CD4-positive, alpha-beta memory T cell (primary cell): ENCODE data around the gene DIP2C. TPM values are rescaled to one million over a fixed set of nuclear protein-coding genes. Genes with fewer than 3 reads are reported as not detected.
A peak's percentile ranks its signal among the peaks of the same experiment; 100 is the strongest.

Source experiments
- CTCF ChIA-PET: fragments of 350-600 bp; sonication (Branson Sonifier 250); formaldehyde crosslinking; loops from one replicate; lab custom pipeline; 2021; ENCODE audit warnings: inconsistent platforms; ENCODE audit not compliant: partially characterized antibody; lab: Charles Lee
- POLR2A ChIA-PET: fragments of 350-600 bp; sonication (Branson Sonifier 250); formaldehyde crosslinking; loops from one replicate; lab custom pipeline; 2021; ENCODE audit not compliant: partially characterized antibody; lab: Charles Lee
- DNase-seq, 5 donors: peaks; one replicate each; pipeline versions ENCODE4 v3.0.0 to v3.0.0-alpha.2; 2020 to 2022; ENCODE audit warnings: mixed read lengths in 1 of 5
- H3K27ac ChIP-seq: one replicate; pipeline ENCODE4 v1.7.0; 2013; ENCODE audit warnings: low read depth, low read length
- H3K27me3 ChIP-seq: 2 replicates; pipeline ENCODE4 v1.7.0; 2013; ENCODE audit warnings: mild to moderate bottlenecking, low read length, moderate library complexity; ENCODE audit not compliant: insufficient read depth
- H3K36me3 ChIP-seq: 2 replicates; pipeline ENCODE4 v1.7.0; 2013; ENCODE audit warnings: mild to moderate bottlenecking, low read length, moderate library complexity; ENCODE audit not compliant: insufficient read depth
- H3K4me1 ChIP-seq: 2 replicates; pipeline ENCODE4 v1.7.0; 2013; ENCODE audit warnings: mild to moderate bottlenecking, low read length, moderate library complexity; ENCODE audit not compliant: insufficient read depth
- H3K4me3 ChIP-seq, 2 donors: one replicate each; pipeline ENCODE4 v1.7.0; 2013; ENCODE audit warnings: low read length in 2 of 2, mild to moderate bottlenecking in 1 of 2
- H3K9me3 ChIP-seq, 2 donors: one replicate each; pipeline ENCODE4 v1.7.0; 2013; ENCODE audit warnings: low read length in 2 of 2, control low read depth in 1 of 2; ENCODE audit not compliant: control insufficient read depth in 1 of 2
- H3K27ac Mint-ChIP-seq, 7 donors: one replicate each; pipeline ENCODE4 v1.8.0; 2020 to 2021; ENCODE audit warnings: mixed read lengths in 7 of 7, mild to moderate bottlenecking in 6 of 7, inconsistent platforms in 3 of 7, moderate library complexity in 3 of 7
- H3K27me3 Mint-ChIP-seq, 2 donors: one replicate each; pipeline ENCODE4 v1.8.0; 2020 to 2021; ENCODE audit warnings: mixed read lengths in 2 of 2
- H3K36me3 Mint-ChIP-seq, 2 donors: one replicate each; pipeline ENCODE4 v1.8.0; 2020 to 2021; ENCODE audit warnings: mixed read lengths in 2 of 2, inconsistent platforms in 1 of 2, mild to moderate bottlenecking in 1 of 2
- H3K4me1 Mint-ChIP-seq, 4 donors: one replicate each; pipeline ENCODE4 v1.8.0; 2020 to 2021; ENCODE audit warnings: mixed read lengths in 4 of 4, mild to moderate bottlenecking in 1 of 4
- H3K4me3 Mint-ChIP-seq, 8 donors: one replicate each; pipeline ENCODE4 v1.8.0; 2020 to 2021; ENCODE audit warnings: mixed read lengths in 8 of 8, mild to moderate bottlenecking in 7 of 8, moderate library complexity in 6 of 8, inconsistent platforms in 3 of 8
- H3K9me3 Mint-ChIP-seq, 8 donors: one replicate each; pipeline ENCODE4 v1.8.0; 2020 to 2021; ENCODE audit warnings: mixed read lengths in 8 of 8, mild to moderate bottlenecking in 5 of 8, inconsistent platforms in 3 of 8, moderate library complexity in 1 of 8
- intact Hi-C: fragments of 100-400 bp; cut with micrococcal nuclease; formaldehyde crosslinking; loops from one replicate; pipeline ENCODE4 v1.15.1; 2023
- polyA plus RNA-seq, 2 donors: library from polyadenylated mRNA; unstranded; fragments of 300-500 nt; fragmentation: Illumina TruSeq; gene quantifications; one replicate each; pipeline ENCODE4 v1.2.3, GENCODE V29; 2021
- total RNA-seq, 2 experiments: library from RNA; stranded (reverse); gene quantifications; one replicate each; pipeline ENCODE4 v1.2.3, GENCODE V29; 2021

The DIP2C gene
- total and polyA plus RNA-seq, 4 experiments from 2014 or later: 1.1 to 6.0 (median 3.9) TPM

DNA sequence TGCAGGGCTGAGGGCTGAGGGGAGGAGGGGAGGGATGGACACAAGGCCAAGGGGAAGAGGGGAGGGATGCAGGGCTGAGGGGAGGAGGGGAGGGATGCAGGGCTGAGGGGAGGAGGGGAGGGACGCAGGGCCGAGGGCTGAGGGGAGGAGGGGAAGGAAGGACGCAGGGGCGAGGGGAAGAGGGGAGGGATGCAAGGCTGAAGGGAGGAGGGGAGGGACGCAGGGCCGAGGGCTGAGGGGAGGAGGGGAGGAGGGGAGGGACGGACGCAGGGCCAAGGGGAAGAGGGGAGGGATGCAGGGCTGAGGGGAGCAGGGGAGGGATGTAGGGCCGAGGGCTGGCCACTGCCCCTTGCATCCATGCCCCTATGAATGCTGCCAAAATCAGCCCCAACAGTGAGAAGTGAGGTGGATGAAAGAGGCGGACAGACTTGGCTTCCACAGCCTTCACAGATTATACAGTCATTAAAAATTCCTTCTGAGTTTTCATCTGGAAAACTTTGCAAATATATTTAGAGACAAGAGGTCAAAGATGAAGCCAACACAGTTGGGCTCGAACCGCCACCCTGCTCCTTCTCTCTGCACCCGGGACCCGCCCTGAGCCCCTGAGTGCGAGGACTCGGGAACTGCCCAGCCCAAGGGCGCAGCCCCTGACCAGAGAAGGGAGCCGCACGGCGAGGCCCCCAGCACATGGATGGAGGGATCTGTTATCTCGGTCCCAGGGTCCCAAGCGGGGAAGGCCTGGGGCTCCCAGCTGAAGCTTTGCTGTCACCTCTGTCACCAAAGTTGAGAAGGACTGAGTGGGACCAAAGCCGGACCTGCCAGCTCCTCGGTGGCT is 65.8 kb downstream of the DIP2C start:
- H3K27me3 Mint-ChIP-seq: peaks cover 14 to 17% of the 10 kb centered on the region in 2 donors
- ChIA-PET POLR2A (no interaction called here), CTCF (no interaction called here)
- H3K36me3 Mint-ChIP-seq: no peaks in the 10 kb centered on the region
- no peak overlapping the region for H3K27ac Mint-ChIP-seq
- H3K4me1 Mint-ChIP-seq: peaks cover 0 to 2% (median 1%) of the 10 kb centered on the region in 4 donors
- H3K27ac ChIP-seq: no peak overlapping the region
- H3K36me3 ChIP-seq: no peaks in the 10 kb centered on the region
- H3K4me3 Mint-ChIP-seq: no peak overlapping the region
- H3K27me3 ChIP-seq: peaks cover 4% of the 10 kb centered on the region
- no peak overlapping the region for H3K4me3 ChIP-seq
- no peak for DNase-seq
- H3K4me1 ChIP-seq: no peaks in the 10 kb centered on the region
- H3K9me3 ChIP-seq: no peaks in the 10 kb centered on the region
- intact Hi-C loops: no loop called here
- peaks cover 0 to 1% (median 0%) of the 10 kb centered on the region in 8 donors for H3K9me3 Mint-ChIP-seq

DNA sequence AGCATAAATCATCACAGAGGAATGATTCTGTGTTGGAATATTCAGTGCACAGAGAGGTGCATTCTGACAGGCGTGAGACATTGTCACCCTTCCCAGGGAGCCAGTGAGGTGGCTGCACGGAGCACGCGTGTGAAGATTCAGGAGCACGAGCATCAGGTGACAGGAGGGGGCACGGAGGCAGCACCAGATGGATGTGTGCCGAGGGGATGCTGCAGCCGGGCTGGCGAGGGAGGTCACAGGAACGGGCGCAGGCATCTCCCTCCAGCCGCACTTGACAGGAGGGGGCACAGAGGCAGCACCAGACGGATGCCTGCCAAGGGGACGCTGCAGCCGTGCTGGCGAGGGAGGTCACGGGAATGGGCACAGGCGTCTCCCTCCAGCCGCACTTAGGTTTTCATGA is 66.5 kb downstream of the DIP2C start:
- no peaks in the 10 kb centered on the region for H3K36me3 ChIP-seq
- Mint-ChIP-seq H3K4me1 (no peaks in the 10 kb centered on the region), H3K27me3 (peaks cover 16 to 18% of the 10 kb centered on the region in 2 donors), H3K36me3 (no peaks in the 10 kb centered on the region), H3K9me3 (peaks cover 0 to 1% (median 0%) of the 10 kb centered on the region in 8 donors), H3K4me3 (no peak overlapping the region), H3K27ac (no peak overlapping the region)
- POLR2A ChIA-PET: no interaction called here
- DNase-seq: no peak
- intact Hi-C loops: no loop called here
- H3K4me3 ChIP-seq: no peak overlapping the region
- no peak overlapping the region for H3K27ac ChIP-seq
- H3K9me3 ChIP-seq: no peaks in the 10 kb centered on the region
- H3K27me3 ChIP-seq: peaks cover 2% of the 10 kb centered on the region
- CTCF ChIA-PET: no interaction called here
- H3K4me1 ChIP-seq: no peaks in the 10 kb centered on the region

DNA sequence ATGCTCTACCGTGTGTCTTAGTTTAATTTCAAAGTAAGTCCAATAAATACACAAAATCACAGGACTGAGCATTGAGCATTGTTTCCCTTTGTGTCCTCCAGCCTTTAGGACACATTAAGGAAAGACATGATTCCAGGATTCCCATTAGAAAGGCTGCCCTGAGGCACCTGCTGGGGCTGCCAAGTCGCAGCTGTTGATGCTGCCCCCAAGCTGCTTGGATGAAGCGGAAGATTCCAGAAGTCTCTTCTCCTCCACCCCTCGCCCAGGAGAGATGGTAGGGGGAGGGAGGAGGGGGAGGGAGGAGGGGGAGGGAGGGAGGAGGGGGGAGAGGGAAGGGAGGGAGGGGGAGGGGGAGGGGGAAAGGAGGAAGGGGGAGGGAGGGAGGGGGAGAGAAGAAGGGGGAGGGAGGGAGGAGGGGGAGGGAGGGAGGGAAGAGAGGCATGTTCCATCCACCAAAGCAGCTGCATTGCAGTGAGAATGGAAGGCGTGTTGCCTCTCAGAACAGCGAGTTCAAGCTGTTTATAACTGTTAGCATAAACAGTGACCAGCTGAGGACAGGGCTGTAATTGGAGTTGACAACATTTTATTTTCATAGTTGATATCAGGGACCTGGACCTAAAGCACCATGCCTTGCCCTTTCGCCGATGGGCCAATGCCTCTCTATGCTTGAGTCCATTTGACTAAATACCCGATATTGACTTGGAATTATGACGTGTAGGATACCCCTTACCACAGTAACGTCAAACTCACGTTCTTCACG is 67.3 kb downstream of the DIP2C start:
- intact Hi-C loops: no loop called here
- no peaks in the 10 kb centered on the region for H3K36me3 Mint-ChIP-seq
- no peak for DNase-seq
- peaks cover 16 to 23% of the 10 kb centered on the region in 2 donors for H3K27me3 Mint-ChIP-seq
- H3K27me3 ChIP-seq: no peaks in the 10 kb centered on the region
- H3K4me1 ChIP-seq: no peaks in the 10 kb centered on the region
- H3K27ac Mint-ChIP-seq: no peak overlapping the region
- H3K9me3 ChIP-seq: no peaks in the 10 kb centered on the region
- POLR2A ChIA-PET: no interaction called here
- H3K4me1 Mint-ChIP-seq: no peaks in the 10 kb centered on the region
- H3K27ac ChIP-seq: no peak overlapping the region
- H3K4me3 ChIP-seq: no peak overlapping the region
- no peak overlapping the region for H3K4me3 Mint-ChIP-seq
- CTCF ChIA-PET: no interaction called here
- H3K36me3 ChIP-seq: no peaks in the 10 kb centered on the region
- H3K9me3 Mint-ChIP-seq: peaks cover 0 to 1% (median 0%) of the 10 kb centered on the region in 8 donors

DNA sequence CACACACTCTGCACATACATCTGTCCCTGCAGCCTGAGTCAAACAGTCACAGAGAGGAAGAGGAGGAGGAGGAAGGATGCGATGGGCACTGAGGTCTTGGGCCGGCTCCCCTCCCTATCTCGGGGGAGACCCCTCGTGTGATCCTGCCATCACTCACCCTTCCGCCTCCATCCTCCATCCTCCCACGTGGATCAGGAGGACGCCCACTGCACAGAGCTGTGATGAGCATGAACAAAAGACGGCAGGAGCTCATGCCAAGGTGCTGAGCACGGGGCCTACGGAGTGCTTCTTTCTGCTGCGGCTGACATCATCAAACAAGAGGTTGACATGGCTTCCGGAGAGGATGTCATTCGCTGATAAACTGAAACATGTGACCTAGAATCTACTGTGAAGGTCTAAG is 68.0 kb downstream of the DIP2C start:
- Mint-ChIP-seq H3K9me3 (peaks cover 0 to 1% (median 0%) of the 10 kb centered on the region in 8 donors), H3K4me3 (no peak overlapping the region), H3K36me3 (no peaks in the 10 kb centered on the region), H3K27ac (peak overlapping the region in 2 of 7 donors; percentile 18 to 58), H3K4me1 (no peaks in the 10 kb centered on the region), H3K27me3 (peaks cover 16 to 24% of the 10 kb centered on the region in 2 donors)
- Histone ChIP-seq H3K36me3 (no peaks in the 10 kb centered on the region), H3K4me1 (no peaks in the 10 kb centered on the region), H3K4me3 (no peak overlapping the region), H3K27me3 (no peaks in the 10 kb centered on the region), H3K27ac (no peak overlapping the region), H3K9me3 (no peaks in the 10 kb centered on the region)
- ChIA-PET POLR2A (no interaction called here), CTCF (no interaction called here)
- intact Hi-C loops: no loop called here
- no peak for DNase-seq

DNA sequence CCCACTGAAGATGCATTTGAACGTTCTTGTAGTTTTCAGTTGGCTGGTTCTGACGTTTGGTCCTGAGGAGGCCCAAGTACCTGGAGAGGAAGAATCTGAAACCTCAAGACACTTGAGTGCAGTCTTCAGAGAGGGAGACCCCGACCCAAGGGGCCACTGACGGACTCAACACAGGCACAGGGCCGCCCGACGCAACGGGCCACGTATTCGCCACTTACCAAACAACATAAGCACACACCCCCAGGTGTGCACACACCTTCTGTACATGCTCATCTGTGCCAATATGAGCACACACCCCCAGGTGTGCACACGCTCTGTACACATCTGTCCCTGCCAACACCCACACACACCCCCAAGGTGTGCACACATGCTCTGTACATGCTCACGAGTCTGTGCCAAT is 68.5 kb downstream of the DIP2C start:
- CTCF ChIA-PET: no interaction called here
- Histone ChIP-seq H3K27me3 (no peaks in the 10 kb centered on the region), H3K36me3 (no peaks in the 10 kb centered on the region), H3K4me1 (no peaks in the 10 kb centered on the region), H3K4me3 (no peak overlapping the region), H3K9me3 (no peaks in the 10 kb centered on the region), H3K27ac (no peak overlapping the region)
- Mint-ChIP-seq H3K4me3 (no peak overlapping the region), H3K4me1 (no peaks in the 10 kb centered on the region), H3K27ac (peak overlapping the region in 2 of 7 donors; percentile 18 to 25), H3K36me3 (no peaks in the 10 kb centered on the region), H3K27me3 (peaks cover 16 to 24% of the 10 kb centered on the region in 2 donors), H3K9me3 (peaks cover 0 to 1% (median 0%) of the 10 kb centered on the region in 8 donors)
- intact Hi-C loops: no loop called here
- DNase-seq: no peak
- POLR2A ChIA-PET: no interaction called here

DNA sequence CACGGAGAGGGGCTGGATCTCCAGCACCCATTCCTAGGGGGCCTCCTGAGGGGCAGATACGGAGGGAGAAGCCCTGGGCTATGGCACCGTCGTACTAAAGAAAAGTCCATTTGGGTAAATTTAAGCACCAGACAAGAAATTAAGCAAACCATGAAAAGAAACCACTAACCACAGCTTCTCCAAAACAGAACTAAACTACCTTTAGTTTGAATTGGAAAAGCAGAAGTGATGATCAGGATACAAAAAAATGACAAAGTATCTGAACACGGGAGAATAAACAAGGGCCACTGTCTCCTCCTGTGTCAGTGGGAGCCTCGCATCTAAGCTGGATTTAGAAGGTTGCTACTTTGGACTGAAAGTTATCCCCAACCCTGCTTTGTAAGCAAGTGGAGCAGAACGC is 69.1 kb downstream of the DIP2C start:
- no peaks in the 10 kb centered on the region for H3K4me1 ChIP-seq
- no peaks in the 10 kb centered on the region for H3K36me3 ChIP-seq
- Mint-ChIP-seq H3K9me3 (peaks cover 0 to 1% (median 0%) of the 10 kb centered on the region in 8 donors), H3K27ac (no peak overlapping the region), H3K36me3 (no peaks in the 10 kb centered on the region), H3K4me3 (no peak overlapping the region), H3K4me1 (no peaks in the 10 kb centered on the region), H3K27me3 (peaks cover 16 to 21% of the 10 kb centered on the region in 2 donors)
- DNase-seq: no peak
- no peaks in the 10 kb centered on the region for H3K9me3 ChIP-seq
- H3K27me3 ChIP-seq: no peaks in the 10 kb centered on the region
- ChIA-PET CTCF (no interaction called here), POLR2A (no interaction called here)
- intact Hi-C loops: no loop called here
- H3K4me3 ChIP-seq: no peak overlapping the region
- no peak overlapping the region for H3K27ac ChIP-seq

DNA sequence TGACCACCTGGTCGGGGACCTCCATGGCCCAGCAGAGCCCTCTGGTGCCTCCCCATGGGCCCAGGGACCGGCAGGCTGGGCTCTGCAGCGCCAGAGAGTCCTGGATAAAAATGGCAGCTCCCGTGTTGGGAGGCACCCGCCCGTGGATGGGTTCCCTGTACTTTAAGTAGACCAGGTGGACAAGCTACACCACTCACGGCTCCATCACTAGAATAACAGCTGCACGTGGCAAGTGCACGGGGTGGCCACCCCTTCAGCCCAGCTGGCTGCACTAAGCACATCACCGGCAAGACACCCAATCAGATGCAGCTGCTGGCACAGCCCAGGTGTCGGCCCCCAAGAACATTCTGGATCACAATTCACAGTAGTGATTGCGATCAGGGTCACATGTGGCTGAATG is 69.8 kb downstream of the DIP2C start:
- ChIA-PET POLR2A (no interaction called here), CTCF (no interaction called here)
- H3K9me3 ChIP-seq: no peaks in the 10 kb centered on the region
- Mint-ChIP-seq H3K27ac (no peak overlapping the region), H3K4me3 (no peak overlapping the region), H3K4me1 (no peaks in the 10 kb centered on the region), H3K9me3 (no peaks in the 10 kb centered on the region), H3K27me3 (peaks cover 14 to 20% of the 10 kb centered on the region in 2 donors), H3K36me3 (no peaks in the 10 kb centered on the region)
- intact Hi-C loops: no loop called here
- no peaks in the 10 kb centered on the region for H3K27me3 ChIP-seq
- DNase-seq: no peak
- no peak overlapping the region for H3K27ac ChIP-seq
- H3K4me3 ChIP-seq: no peak overlapping the region
- no peaks in the 10 kb centered on the region for H3K36me3 ChIP-seq
- H3K4me1 ChIP-seq: no peaks in the 10 kb centered on the region
